Fibroblast of lung (primary cell): Measurements from ENCODE around the gene DCXR.

Experiments used
- EZH2 ChIP-seq: IDR thresholded peaks from 2 replicates; pipeline ENCODE4 v1.5.1; 2012; ENCODE audit warnings: low read length, control low read depth, mild to moderate bottlenecking; ENCODE audit errors: missing control alignments
- TF ChIP-seq, protein P1 (sequence below), 2 donors: IDR thresholded peaks in 1 of 2; conservative IDR thresholded peaks in 1 of 2; 1 replicate in 1 of 2; 2 replicates in 1 of 2; pipeline ENCODE4 v1.5.1; 2011 to 2012; ENCODE audit warnings: low read length in 2 of 2, control low read depth in 1 of 2, inconsistent platforms in 1 of 2, low read depth in 1 of 2, mild to moderate bottlenecking in 1 of 2

DNA sequence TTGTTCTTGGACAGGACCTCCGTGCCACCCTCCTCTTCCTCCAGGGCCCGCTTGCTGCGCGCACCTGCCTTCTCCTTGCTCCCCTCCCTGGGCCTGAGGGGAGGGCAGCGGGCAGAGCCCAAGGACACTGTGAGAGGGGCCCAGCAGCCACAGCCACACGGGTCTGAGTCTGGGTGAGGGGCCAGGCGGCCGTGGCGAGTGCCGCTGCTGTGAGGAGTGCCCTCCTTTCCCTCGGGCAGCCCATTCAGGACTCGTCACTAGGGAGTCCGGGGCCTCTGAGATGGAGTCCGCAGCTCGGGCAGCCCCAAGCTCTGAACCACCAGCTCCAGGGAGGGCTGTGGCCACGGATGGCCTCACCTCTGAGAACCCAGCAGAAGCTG lies 22.5 kb upstream of the DCXR start:
- no peak for TF ChIP-seq EZH2
- TF ChIP-seq, protein P1, sequence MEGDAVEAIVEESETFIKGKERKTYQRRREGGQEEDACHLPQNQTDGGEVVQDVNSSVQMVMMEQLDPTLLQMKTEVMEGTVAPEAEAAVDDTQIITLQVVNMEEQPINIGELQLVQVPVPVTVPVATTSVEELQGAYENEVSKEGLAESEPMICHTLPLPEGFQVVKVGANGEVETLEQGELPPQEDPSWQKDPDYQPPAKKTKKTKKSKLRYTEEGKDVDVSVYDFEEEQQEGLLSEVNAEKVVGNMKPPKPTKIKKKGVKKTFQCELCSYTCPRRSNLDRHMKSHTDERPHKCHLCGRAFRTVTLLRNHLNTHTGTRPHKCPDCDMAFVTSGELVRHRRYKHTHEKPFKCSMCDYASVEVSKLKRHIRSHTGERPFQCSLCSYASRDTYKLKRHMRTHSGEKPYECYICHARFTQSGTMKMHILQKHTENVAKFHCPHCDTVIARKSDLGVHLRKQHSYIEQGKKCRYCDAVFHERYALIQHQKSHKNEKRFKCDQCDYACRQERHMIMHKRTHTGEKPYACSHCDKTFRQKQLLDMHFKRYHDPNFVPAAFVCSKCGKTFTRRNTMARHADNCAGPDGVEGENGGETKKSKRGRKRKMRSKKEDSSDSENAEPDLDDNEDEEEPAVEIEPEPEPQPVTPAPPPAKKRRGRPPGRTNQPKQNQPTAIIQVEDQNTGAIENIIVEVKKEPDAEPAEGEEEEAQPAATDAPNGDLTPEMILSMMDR (conservative IDR thresholded peaks at IDR 0.05 in 1 of 2, IDR thresholded peaks at IDR 0.05 in 1 of 2; ENCODE audit: low read depth in 1 of 2, low read length in 2 of 2) = no peak
